GM12878 (cell line): ENCODE results near the gene RNF40. TPM values are rescaled to one million over a fixed set of nuclear protein-coding genes. Genes with fewer than 3 reads are reported as not detected.

ENCODE experiments used
- polyA plus RNA-seq, 11 experiments: library from polyadenylated mRNA; depleted of rRNA in 4 of 11; unstranded in 6 of 11; stranded (reverse) in 5 of 11; fragments of >200 nt; fragmentation: Nextera tagmentation in 4 of 11; fragmentation: Illumina TruSeq in 1 of 11; extraction: Ambion mirVana in 4 of 11; extraction: Trizol in 1 of 11; gene quantifications; 1 replicate in 1 of 11; 2 replicates in 10 of 11; pipeline versions ENCODE4 v1.2.1 to v1.2.3, GENCODE V29; 2011 to 2016; ENCODE audit warnings: inconsistent platforms in 2 of 11, missing spikeins in 2 of 11, low read depth in 1 of 11
- small RNA-seq: library from RNA; depleted of rRNA; stranded (forward); fragments of <200 nt; gene quantifications from one replicate; pipeline ENCODE3, GENCODE V24; 2014
- total RNA-seq, 4 experiments: library from RNA; depleted of rRNA in 3 of 4; stranded (reverse); fragments of >200 nt in 3 of 4; fragmentation: Illumina TruSeq in 1 of 4; extraction: Trizol in 1 of 4; gene quantifications; 2 replicates each; pipeline versions ENCODE4 v1.2.1 to v1.2.3, GENCODE V29; 2013 to 2021

Gene RNF40
- total and polyA plus RNA-seq, 10 of the 15 experiments (the other 5 are each of a cell fraction or from before 2014, with no cell fraction given), result 3.7 to 97.6 (median 58.4) TPM

Small RNA genes within 50 kb of the gene (small RNA-seq; reads per million reads assigned to genes)
- not detected for gene RF00017

Other genes with a start within 250 kb of the RNF40 start
Only the 7 nearest of the 19 such genes appear.
- 16.3 and 18.8 TPM in 2 replicates for gene PRR14, start 111.4 kb upstream of the RNF40 start, total RNA-seq (2014; rRNA removed)
- 8.4 and 9.4 TPM in 2 replicates for gene PRR14, start 111.4 kb upstream of the RNF40 start, total RNA-seq (2014; rRNA removed; fragmentation: Illumina TruSeq; extraction: Trizol)
- 58.5 and 66.8 TPM in 2 replicates for gene PRR14, start 111.4 kb upstream of the RNF40 start, total RNA-seq (2021)
- gene PRR14, start 111.4 kb upstream of the RNF40 start, polyA plus RNA-seq (2011; rRNA removed), result 8.7 and 12.3 TPM in 2 replicates
- 15.6 and 19.5 TPM in 2 replicates for gene PRR14, start 111.4 kb upstream of the RNF40 start, polyA plus RNA-seq (2014; fragmentation: Illumina TruSeq; extraction: Trizol)
- 1 to 10 TPM; 2.5 to 8.7 TPM for gene PRR14, start 111.4 kb upstream of the RNF40 start, polyA plus RNA-seq (2014; fragmentation: Nextera tagmentation; extraction: Ambion mirVana)
- 41.3 and 43.5 TPM in 2 replicates for gene PRR14, start 111.4 kb upstream of the RNF40 start, polyA plus RNA-seq (2014; rRNA removed)
- 10 to 100 TPM; 28.9 to 31.9 TPM for gene PRR14, start 111.4 kb upstream of the RNF40 start, polyA plus RNA-seq (2016; fragmentation: Nextera tagmentation; extraction: Ambion mirVana)
- gene FBRS, start 103.9 kb upstream of the RNF40 start, total RNA-seq (2014; rRNA removed), result 19.0 and 23.7 TPM in 2 replicates
- 13.5 and 15.7 TPM in 2 replicates for gene FBRS, start 103.9 kb upstream of the RNF40 start, total RNA-seq (2014; rRNA removed; fragmentation: Illumina TruSeq; extraction: Trizol)
- gene FBRS, start 103.9 kb upstream of the RNF40 start, total RNA-seq (2021), result 82.5 and 87.6 TPM in 2 replicates
- 8.1 and 13.6 TPM in 2 replicates for gene FBRS, start 103.9 kb upstream of the RNF40 start, polyA plus RNA-seq (2011; rRNA removed)
- gene FBRS, start 103.9 kb upstream of the RNF40 start, polyA plus RNA-seq (2014; fragmentation: Illumina TruSeq; extraction: Trizol), result 17.0 and 28.4 TPM in 2 replicates
- gene FBRS, start 103.9 kb upstream of the RNF40 start, polyA plus RNA-seq (2014; fragmentation: Nextera tagmentation; extraction: Ambion mirVana), result under 1 TPM; 0.45 to 0.95 TPM
- gene FBRS, start 103.9 kb upstream of the RNF40 start, polyA plus RNA-seq (2014; rRNA removed), result 41.1 and 52.4 TPM in 2 replicates
- gene FBRS, start 103.9 kb upstream of the RNF40 start, polyA plus RNA-seq (2016; fragmentation: Nextera tagmentation; extraction: Ambion mirVana), result 1 to 10 TPM; 5.9 to 6.7 TPM
- 12.0 and 12.8 TPM in 2 replicates for gene SRCAP, start 63.2 kb upstream of the RNF40 start, total RNA-seq (2014; rRNA removed)
- gene SRCAP, start 63.2 kb upstream of the RNF40 start, total RNA-seq (2014; rRNA removed; fragmentation: Illumina TruSeq; extraction: Trizol), result 3.3 and 4.0 TPM in 2 replicates
- 48.1 and 58.4 TPM in 2 replicates for gene SRCAP, start 63.2 kb upstream of the RNF40 start, total RNA-seq (2021)
- gene SRCAP, start 63.2 kb upstream of the RNF40 start, polyA plus RNA-seq (2011; rRNA removed), result 1.7 and 2.6 TPM in 2 replicates
- gene SRCAP, start 63.2 kb upstream of the RNF40 start, polyA plus RNA-seq (2014; fragmentation: Illumina TruSeq; extraction: Trizol), result 7.1 and 11.2 TPM in 2 replicates
- gene SRCAP, start 63.2 kb upstream of the RNF40 start, polyA plus RNA-seq (2014; fragmentation: Nextera tagmentation; extraction: Ambion mirVana), result under 1 TPM; 0.24 to 0.31 TPM
- 12.5 and 22.3 TPM in 2 replicates for gene SRCAP, start 63.2 kb upstream of the RNF40 start, polyA plus RNA-seq (2014; rRNA removed)
- gene SRCAP, start 63.2 kb upstream of the RNF40 start, polyA plus RNA-seq (2016; fragmentation: Nextera tagmentation; extraction: Ambion mirVana), result 10 to 100 TPM; 35.7 to 45.8 TPM
- 41.8 and 43.9 TPM in 2 replicates for gene PHKG2, start 13.9 kb upstream of the RNF40 start, total RNA-seq (2014; rRNA removed)
- gene PHKG2, start 13.9 kb upstream of the RNF40 start, total RNA-seq (2014; rRNA removed; fragmentation: Illumina TruSeq; extraction: Trizol), result 18.3 and 19.7 TPM in 2 replicates
- 35.8 and 38.0 TPM in 2 replicates for gene PHKG2, start 13.9 kb upstream of the RNF40 start, total RNA-seq (2021)
- 26.6 and 36.1 TPM in 2 replicates for gene PHKG2, start 13.9 kb upstream of the RNF40 start, polyA plus RNA-seq (2011; rRNA removed)
- gene PHKG2, start 13.9 kb upstream of the RNF40 start, polyA plus RNA-seq (2014; fragmentation: Illumina TruSeq; extraction: Trizol), result 26.0 and 36.4 TPM in 2 replicates
- gene PHKG2, start 13.9 kb upstream of the RNF40 start, polyA plus RNA-seq (2014; fragmentation: Nextera tagmentation; extraction: Ambion mirVana), result 1 to 10 TPM; 5.2 to 8.8 TPM
- 47.4 and 54.2 TPM in 2 replicates for gene PHKG2, start 13.9 kb upstream of the RNF40 start, polyA plus RNA-seq (2014; rRNA removed)
- 10 to 100 TPM; 47.3 to 50.1 TPM for gene PHKG2, start 13.9 kb upstream of the RNF40 start, polyA plus RNA-seq (2016; fragmentation: Nextera tagmentation; extraction: Ambion mirVana)
- 4.3 and 6.2 TPM in 2 replicates for gene CFAP119, start 260 bp upstream of the RNF40 start, total RNA-seq (2014; rRNA removed)
- 2.2 and 4.2 TPM in 2 replicates for gene CFAP119, start 260 bp upstream of the RNF40 start, total RNA-seq (2014; rRNA removed; fragmentation: Illumina TruSeq; extraction: Trizol)
- gene CFAP119, start 260 bp upstream of the RNF40 start, total RNA-seq (2021), result 5.8 and 7.3 TPM in 2 replicates
- 3.4 and 3.6 TPM in 2 replicates for gene CFAP119, start 260 bp upstream of the RNF40 start, polyA plus RNA-seq (2011; rRNA removed)
- gene CFAP119, start 260 bp upstream of the RNF40 start, polyA plus RNA-seq (2014; fragmentation: Illumina TruSeq; extraction: Trizol), result 0.52 and 4.2 TPM in 2 replicates
- gene CFAP119, start 260 bp upstream of the RNF40 start, polyA plus RNA-seq (2014; fragmentation: Nextera tagmentation; extraction: Ambion mirVana), result 1 to 10 TPM; 3.2 to 3.9 TPM
- gene CFAP119, start 260 bp upstream of the RNF40 start, polyA plus RNA-seq (2014; rRNA removed), result 9.4 and 12.9 TPM in 2 replicates
- gene CFAP119, start 260 bp upstream of the RNF40 start, polyA plus RNA-seq (2016; fragmentation: Nextera tagmentation; extraction: Ambion mirVana), result 1 to 10 TPM; 6.7 to 8.7 TPM
- gene ZNF629, start 24.9 kb downstream of the RNF40 start, total RNA-seq (2014; rRNA removed), result 0.51 and 0.54 TPM in 2 replicates
- 0.28 and 0.45 TPM in 2 replicates for gene ZNF629, start 24.9 kb downstream of the RNF40 start, total RNA-seq (2014; rRNA removed; fragmentation: Illumina TruSeq; extraction: Trizol)
- 0.69 and 0.77 TPM in 2 replicates for gene ZNF629, start 24.9 kb downstream of the RNF40 start, total RNA-seq (2021)
- 0.06 and 0.12 TPM in 2 replicates for gene ZNF629, start 24.9 kb downstream of the RNF40 start, polyA plus RNA-seq (2011; rRNA removed)
- gene ZNF629, start 24.9 kb downstream of the RNF40 start, polyA plus RNA-seq (2014; fragmentation: Illumina TruSeq; extraction: Trizol), result 0.48 and 0.59 TPM in 2 replicates
- under 1 TPM; 0.02 to 0.07 TPM for gene ZNF629, start 24.9 kb downstream of the RNF40 start, polyA plus RNA-seq (2014; fragmentation: Nextera tagmentation; extraction: Ambion mirVana)
- 0.35 and 0.38 TPM in 2 replicates for gene ZNF629, start 24.9 kb downstream of the RNF40 start, polyA plus RNA-seq (2014; rRNA removed)
- gene ZNF629, start 24.9 kb downstream of the RNF40 start, polyA plus RNA-seq (2016; fragmentation: Nextera tagmentation; extraction: Ambion mirVana), result under 1 TPM; 0.32 to 0.62 TPM
- gene BCL7C, start 131.8 kb downstream of the RNF40 start, total RNA-seq (2014; rRNA removed), result 21.7 and 30.5 TPM in 2 replicates
- gene BCL7C, start 131.8 kb downstream of the RNF40 start, total RNA-seq (2014; rRNA removed; fragmentation: Illumina TruSeq; extraction: Trizol), result 9.0 and 12.0 TPM in 2 replicates
- 20.2 and 20.3 TPM in 2 replicates for gene BCL7C, start 131.8 kb downstream of the RNF40 start, total RNA-seq (2021)
- 10.5 and 15.3 TPM in 2 replicates for gene BCL7C, start 131.8 kb downstream of the RNF40 start, polyA plus RNA-seq (2011; rRNA removed)
- 2.6 and 8.5 TPM in 2 replicates for gene BCL7C, start 131.8 kb downstream of the RNF40 start, polyA plus RNA-seq (2014; fragmentation: Illumina TruSeq; extraction: Trizol)
- gene BCL7C, start 131.8 kb downstream of the RNF40 start, polyA plus RNA-seq (2014; fragmentation: Nextera tagmentation; extraction: Ambion mirVana), result 1 to 10 TPM; 1.1 to 2.1 TPM
- gene BCL7C, start 131.8 kb downstream of the RNF40 start, polyA plus RNA-seq (2014; rRNA removed), result 28.1 and 37.3 TPM in 2 replicates
- 10 to 100 TPM in 1 of 2 experiments, 1 to 10 TPM in 1; 9.7 to 26.6 TPM for gene BCL7C, start 131.8 kb downstream of the RNF40 start, polyA plus RNA-seq (2016; fragmentation: Nextera tagmentation; extraction: Ambion mirVana)